ENCODE data around the gene IP6K1.
"Not testable (repeated sequence)": the region's sequence is repeated elsewhere in the genome, so short reads cannot be mapped to it uniquely, and the experiment has no call there.

Gene IP6K1

GRCh38 chr3:49705390-49705960, 80.9 kb downstream of the IP6K1 start:
- DNase-seq, result no peak

DNA sequence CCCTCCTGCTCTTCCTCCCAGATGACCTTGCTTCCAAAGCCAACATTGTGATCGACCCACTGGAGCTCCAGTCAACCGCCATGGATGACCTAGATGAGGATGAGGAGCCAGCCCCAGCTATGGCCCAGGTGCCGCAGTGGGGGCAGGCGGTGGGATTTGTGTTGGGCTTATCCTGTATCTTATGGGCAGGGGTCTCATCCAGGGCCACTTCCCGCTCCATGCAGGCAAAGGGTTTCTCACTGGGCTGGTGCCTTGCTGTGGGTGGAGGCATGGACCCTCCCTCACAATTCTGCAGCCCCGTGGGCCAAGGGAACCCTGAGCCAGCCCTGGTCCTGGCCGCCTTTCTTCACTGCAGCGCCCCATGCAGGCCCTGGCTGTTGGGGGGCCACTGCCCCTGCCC, 81.7 kb downstream of the IP6K1 start:
- DNase-seq, result no peak

DNA sequence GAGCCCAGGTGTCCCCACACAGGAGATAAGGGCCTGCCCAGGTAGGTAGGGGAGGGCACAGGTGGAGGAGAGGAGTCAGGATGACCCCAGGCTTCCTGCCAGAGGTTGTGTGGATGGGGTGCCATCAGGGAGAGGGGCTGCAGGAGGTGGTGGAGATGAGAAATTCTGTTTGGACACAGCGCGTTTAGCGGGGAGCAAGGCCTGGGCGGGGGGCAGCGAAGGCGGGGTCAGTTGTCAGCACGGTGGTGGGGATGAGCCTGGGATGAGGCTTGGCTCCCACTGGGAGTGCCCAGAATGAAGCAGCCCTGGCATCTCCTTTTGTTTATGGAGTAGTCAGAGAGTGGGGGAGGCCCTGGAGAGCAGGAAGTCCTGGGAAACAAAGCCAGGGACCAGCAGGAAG, 82.4 kb downstream of the IP6K1 start:
- no peak for DNase-seq

GRCh38 chr3:49703443-49703927, 82.9 kb downstream of the IP6K1 start:
- no peak for DNase-seq

GRCh38 chr3:49702672-49703071, 83.7 kb downstream of the IP6K1 start:
- DNase-seq, result no peak

DNA sequence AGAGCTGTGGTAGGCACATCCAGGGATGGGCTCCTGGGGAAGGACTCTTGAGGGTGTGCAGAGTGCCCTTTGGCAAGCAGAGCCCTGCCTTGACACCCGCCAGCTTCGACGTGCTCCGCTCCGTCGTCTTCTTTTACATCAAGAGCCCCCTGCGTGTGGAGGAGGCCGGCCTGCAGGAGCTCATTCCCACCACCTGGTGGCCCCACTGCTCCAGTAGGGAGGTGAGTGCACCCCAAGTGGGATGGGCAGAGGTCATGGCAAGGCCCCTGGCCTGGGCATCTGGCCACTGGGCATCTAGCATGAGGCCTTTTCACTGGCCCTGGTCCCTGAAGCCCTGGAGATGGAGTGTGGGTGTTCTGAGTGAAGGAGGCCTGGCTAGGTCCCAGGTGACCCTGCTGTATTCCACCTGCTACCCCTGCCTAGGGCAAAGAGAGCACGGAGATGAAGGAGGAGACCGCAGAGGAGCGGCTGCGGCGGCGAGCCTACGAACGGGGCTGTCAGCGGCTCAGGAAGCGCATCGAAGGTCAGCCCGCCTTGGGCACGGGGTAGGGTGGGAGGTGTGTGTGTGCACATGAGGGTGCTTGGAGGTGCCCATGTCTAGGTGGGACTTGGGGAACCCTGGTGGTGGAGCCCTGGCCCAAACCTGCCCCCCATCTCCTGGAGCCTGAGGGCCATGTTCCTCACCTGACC, 84.8 kb downstream of the IP6K1 start:
- DNase-seq, result no peak

- no peak for DNase-seq
These were observed 85.8 kb downstream of the IP6K1 start for GRCh38 chr3:49700453-49701128.

- DNase-seq, result no peak
These were observed 86.3 kb downstream of the IP6K1 start for GRCh38 chr3:49700014-49700413.

- no peak for DNase-seq
These were observed 86.9 kb downstream of the IP6K1 start for GRCh38 chr3:49699281-49699979.

DNA sequence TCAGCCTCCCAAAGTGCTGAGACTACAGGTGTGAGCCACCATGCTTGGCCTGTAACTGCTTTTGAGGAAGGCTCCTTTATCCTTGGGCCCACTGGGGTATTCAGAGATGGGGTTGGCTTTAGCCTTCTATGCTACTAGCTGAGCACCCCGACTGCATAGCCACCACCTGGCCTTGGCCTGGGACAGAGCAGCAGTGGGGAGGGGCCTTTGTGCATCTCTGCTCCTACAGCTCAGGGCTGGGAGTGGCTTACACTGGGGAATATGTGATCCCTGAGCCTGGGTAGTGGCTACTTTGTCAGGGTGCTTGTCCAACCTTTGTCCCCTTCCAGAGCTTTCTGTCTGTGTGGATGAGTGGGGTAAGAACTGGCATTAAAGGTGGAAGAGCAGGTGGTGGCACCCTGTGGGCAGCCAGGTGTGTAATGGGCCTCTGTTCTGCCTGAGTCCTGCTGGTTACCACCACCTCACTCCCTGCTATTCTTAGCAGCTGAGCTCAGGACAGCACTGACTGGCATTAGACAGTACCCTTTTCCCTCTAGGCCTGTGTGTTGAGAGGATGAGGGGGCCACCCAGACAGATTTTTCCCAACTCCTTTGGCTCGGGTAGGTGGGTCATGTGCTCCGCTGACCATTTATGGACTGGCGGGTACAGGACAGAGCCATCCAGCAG, 90.9 kb downstream of the IP6K1 start:
- DNase-seq, result not testable (repeated sequence)

GRCh38 chr3:49694409-49695070, 91.8 kb downstream of the IP6K1 start:
- not testable (repeated sequence) for DNase-seq

DNA sequence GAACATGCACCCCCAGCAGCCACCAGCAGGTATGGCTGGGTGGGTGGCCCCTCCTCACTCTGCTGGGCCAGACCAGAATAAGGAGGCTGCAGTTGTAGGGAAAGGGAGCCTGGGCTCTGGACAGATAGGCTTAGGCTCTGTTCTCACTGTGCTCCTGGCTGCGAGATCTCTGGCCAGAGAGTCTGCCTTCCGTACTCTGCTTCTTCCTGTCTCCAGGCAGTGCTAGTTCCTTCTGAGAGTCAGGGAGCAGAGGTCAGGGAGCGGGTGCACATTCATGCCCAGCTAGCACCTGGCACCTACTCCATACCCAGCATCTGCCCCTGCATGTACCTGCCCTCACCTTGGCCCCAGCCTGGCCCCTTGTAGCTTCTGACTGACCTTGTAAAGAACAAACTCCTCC, 94.9 kb downstream of the IP6K1 start:
- not testable (repeated sequence) for DNase-seq

DNA sequence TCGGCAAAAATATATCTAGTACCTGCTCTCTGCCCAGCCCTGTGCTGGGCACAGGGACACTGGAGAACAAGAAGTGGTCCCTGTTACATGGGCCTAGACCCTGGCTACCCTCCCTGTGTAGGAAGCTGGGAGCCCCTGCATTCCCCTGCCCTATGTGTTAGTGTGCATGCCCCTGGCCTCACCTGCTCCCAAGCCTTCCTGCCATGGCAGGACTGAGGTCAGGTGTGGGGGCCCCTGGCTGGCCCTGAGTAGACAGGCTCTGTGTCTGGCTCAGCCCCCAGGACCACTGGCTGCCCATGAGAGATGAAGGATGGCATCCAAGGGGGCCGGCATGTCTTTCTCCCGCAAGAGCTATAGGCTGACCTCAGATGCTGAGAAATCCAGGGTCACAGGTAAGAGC, 95.5 kb downstream of the IP6K1 start:
- DNase-seq, result not testable (repeated sequence)

DNA sequence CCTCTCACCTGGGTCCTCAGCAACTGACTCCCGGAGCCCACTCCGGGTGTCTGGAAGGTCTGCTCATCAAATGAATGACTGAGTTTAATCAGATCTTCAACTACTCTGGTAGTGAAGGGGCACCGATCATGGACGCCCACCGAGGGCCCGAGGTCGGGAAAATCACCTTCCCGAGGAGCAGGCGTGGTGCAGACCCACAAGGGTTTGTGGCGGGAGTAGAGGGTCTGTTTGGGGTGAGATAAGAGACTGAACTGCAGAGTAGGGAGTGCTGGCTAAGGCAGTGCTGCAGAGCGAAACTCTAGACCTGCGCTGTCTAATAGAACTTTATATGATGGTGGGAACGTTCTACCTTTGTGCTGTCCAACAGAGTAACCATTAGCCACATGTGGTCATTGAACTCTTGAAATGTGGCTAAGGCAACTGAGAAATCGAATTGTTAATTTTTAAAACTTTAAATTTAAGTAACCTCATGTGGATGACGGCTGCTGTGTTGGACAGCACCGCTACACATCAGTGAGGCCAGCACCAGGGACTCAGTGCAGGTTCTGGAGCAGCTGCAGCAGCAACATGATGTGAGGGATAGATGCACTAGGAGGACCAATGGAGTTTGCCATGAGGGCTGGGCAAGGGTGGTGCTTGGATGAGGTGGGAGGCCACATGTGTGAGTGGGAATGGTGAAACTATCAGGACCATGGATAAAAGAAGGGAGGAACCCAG, 96.3 kb downstream of the IP6K1 start:
- DNase-seq, result not testable (repeated sequence)

DNA sequence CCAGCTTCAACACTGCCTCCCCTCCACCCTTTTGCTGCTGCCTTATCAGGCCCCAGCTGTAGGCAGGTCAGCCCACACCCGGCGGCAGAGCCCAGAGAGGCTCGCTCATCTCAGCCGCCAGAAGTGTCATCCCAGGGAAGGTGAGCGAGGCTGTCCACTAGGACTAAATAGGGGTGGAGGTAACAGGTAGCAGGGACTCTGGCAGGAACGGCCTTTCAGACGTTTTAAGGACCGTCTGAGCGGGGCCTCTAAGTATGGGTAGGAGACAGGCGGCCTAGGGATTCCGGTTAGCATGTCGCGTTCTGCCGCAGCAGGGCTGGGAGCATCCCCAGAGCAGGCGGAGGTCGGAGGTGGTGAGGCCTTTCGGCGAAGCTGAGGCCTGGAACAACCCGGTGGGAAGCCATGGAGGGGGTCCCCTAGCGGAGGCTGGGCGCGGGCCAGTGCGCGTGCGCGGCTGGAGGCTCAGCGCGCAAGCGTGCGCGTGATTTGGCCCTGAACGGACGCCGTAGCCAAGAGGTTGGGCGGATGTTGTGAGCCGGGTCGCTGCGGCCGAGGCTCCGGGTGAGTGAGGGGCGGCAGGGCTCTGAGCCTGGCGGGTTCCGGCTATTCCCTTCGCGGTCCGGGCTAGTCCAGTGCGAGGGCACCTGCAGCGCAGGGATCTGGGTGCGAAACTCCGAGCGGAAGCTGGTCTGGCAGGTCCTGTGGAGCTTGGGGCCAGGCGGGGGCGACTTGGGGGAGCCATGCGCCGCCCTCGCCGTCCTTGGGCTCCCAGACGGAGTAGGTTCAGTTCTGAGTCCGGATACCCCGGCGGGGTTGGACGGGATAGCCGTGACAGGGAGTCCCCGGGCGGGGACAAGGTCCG, 97.1 kb downstream of the IP6K1 start, which contains the start of the genes MST1 and RNF123:
MST1 (minus strand) TSS at position 429 of the 862 bp plus-strand sequence. CDS start 783 bp downstream, outside the sequence.
RNF123 (plus strand) TSS at position 512 of the 862 bp plus-strand sequence. CDS start 1,609 bp downstream, outside the sequence.
- no peak for DNase-seq

- DNase-seq, result not testable (repeated sequence)
These were observed 97.8 kb downstream of the IP6K1 start for GRCh38 chr3:49688338-49689045.

DNA sequence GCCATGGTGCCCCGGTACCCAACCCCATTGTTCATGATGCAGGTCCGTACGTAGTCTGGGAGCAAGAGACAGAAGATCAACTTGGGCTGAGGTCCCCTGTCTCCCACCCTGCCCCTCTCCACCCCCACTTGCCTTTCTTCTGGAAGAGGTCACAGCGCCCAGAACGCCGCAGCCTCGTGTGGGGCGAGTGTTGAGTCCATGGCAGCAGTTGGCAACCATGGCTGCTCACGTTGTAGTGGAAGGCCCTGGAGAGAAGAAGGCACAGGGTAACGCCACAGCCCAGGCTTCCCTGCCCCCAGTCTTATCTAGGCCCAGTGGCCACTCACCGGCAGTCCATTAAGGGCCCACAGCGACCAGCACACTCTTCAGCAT, 98.9 kb downstream of the IP6K1 start:
- not testable (repeated sequence) for DNase-seq

- DNase-seq, result not testable (repeated sequence)
These were observed 99.4 kb downstream of the IP6K1 start for GRCh38 chr3:49686769-49687423.

DNA sequence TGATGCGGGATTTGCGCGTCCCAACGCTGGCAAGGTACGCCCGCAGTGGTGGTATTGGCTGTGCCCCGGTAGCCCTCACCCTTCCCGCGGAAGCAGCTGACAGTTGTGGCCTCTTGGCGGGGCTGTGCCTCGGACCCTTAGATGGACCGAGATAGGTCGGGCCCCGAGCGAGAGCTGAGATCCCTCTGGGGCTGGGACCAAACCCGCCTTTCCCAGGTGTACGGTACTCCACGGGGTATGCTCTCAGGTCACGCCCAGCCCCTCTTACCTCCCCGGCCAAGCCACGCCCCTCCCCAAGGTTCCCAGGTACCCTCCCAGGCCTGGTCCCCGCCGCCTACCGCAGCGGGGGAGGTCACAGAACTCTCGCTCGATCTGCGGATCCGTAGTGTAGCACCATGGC, 100.0 kb downstream of the IP6K1 start:
- not testable (repeated sequence) for DNase-seq

Measured in DMS 273 treated with DMSO at 0.1 percent for 48 hours (cell line).